HL-60/S4 (cell line): ENCODE results near the gene FAH.

Experiments used
- in situ Hi-C: fragments of 300-500 bp; cut with MboI; formaldehyde crosslinking; loops from 2 replicates; pipeline ENCODE4 v1.14.3; 2022; ENCODE audit warnings: low sequenced_read_pairs

Gene FAH

DNA sequence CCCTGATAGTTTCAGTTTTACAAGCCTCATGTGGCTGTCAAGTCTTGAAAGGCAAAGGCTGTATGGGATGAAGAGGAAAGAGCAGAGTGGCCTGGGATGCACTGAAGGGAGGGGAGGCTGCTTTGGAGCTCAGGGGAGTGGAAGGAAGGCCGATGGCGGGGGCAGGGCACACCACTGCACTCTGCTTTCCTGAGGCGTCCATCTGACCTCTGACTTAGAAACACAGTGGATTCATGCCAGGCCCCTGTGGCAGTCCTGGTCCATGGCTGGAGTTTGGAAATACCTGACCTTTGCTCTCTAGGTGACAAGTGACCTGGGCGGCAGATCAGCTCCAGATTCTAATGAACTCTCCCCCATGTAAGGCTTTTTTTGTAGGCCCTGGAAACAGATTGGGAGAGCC is 19.0 kb downstream of the FAH start:
- in situ Hi-C loops, result no loop called here

DNA sequence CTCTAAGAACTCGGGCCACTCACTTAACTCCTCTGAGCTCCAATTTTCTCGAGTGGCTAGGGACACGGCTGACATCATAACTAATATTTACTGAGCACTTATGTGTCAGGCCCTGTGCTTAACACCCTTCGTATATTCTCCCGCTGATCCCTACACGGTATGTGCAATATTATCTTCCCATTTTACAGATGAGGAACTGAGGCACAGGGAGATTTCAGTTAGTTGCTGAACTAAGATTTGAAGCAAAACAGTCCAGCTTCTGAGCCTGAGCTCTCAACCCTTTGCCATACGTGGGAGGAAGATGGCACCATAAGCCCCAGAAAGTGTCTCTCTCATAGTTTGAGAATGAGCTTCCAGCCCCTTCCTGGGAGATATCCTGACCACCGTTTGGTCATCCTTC is 19.6 kb downstream of the FAH start:
- in situ Hi-C loops, result no loop called here

DNA sequence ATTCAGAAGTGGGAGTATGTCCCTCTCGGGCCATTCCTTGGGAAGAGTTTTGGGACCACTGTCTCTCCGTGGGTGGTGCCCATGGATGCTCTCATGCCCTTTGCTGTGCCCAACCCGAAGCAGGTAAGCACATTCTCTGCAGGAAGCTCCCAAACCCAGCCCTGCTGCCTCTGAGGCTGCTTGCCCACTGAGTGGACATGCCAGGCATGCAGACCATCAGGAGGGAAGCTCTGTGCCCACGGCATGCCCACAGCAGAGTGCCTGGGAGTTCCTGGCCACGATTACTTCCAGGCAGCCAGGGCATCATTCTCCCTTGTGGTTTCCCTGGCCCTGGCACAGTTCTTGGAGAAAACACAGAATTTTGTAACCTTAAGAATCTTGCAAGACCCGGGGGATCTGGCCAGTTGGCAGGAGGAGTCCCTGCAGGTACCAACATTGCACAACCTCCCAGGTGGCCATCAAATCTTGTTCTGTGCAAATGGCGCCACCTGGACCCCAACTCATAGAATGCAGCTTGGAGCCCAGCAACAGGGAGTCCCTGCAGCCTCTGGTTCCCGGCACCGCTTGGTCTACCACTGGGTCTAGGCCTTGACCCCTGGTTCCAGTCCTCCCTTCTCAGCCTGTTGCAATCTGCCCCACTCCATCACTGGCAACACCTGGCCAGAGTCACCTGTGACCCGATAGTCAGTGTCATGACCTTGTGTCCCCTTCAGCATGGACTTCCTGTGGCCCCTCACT is 20.4 kb downstream of the FAH start:
- in situ Hi-C loops, result no loop called here

DNA sequence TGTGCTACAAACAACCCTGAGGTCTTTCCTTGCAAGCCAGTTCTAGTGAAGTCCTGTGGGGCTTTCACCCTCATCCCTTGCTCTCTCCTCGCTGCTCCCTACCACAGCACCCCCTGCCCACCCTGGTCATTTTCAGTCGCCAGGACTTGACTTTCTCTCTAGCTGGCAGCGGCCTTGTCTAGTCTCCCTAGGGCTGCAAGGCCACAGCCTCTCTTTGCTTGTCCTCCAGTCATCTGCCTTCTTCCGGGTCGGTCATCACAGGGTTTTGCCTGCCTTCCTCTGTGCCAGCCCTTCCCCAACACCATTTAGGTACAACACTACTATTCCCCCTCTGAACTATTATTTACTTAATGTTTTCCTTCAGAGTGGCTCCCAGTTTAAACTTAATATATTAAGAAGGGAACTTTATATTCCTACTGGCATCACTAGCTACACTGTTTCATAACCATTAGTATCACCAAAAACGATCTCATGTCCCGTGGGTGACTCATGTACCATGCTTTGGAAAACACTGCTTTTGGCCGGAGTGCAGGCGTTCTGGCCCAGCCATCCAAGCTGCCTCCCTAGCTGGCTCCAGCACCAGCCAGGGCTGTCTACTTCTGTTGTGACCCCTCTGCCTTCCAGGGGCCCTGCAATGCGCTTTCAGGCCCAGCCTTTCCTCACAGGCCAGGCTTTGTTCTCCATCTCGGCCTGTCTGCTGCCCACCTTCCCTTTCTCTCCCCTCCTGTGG is 21.4 kb downstream of the FAH start:
- in situ Hi-C loops, result no loop called here

DNA sequence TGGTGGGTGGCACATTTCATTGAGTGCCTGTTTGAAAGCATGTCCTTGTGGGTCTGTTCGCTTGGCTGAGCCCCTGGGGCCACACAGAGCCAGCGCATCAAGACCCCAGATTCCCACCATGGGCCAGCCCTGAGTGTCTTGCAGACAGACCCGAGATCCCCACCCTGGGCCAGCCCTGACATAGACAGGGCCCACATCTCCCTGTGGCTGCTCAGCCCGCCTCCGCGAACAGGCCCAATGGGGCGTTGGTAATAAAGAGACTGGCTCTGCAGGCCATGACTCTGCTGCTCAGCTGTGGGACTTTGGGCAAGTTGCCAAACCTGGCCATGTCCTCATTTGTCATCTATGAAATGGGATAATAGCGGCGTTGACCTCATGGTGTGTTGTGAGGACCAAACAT is 22.6 kb downstream of the FAH start:
- in situ Hi-C loops, result no loop called here

DNA sequence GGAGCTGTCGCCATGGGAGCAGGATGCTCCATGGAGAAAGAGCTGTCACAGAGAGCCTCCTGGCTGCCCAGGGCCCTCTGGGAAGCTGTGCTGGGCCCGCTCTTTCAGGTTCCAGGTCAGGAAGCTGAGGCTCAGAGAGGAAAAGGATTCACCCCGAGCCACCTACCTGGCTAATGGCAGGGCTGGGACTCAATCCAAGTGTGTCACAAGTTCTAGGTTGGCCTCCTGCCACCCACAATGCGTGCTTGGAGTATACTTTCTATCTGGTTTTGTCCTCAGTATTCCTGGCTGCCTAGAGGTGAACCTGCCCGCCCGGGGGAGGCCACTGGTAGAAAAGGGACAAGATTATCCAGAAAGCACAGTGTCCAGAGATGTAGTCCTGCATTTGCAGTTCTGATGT is 23.6 kb downstream of the FAH start:
- in situ Hi-C loops, result no loop called here

DNA sequence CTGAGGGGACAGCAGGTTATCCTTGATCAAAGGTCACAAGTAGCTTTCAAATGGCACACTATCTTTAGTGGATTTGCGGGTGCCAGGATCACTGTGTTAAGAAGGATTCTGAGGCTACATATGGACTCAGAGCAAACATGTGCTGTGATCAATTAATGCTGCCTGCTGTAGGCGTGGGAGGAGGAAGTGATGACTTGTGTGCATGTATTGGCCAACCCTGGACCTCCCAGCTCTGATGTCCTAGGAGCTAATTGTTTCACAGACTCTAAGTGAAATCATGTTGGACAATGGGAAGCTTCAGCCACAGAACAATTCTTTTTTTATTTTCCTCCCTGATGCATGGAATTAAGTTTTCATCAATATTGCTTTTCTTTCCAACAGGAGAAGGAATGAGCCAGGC is 24.4 kb downstream of the FAH start:
- in situ Hi-C loops, result no loop called here

DNA sequence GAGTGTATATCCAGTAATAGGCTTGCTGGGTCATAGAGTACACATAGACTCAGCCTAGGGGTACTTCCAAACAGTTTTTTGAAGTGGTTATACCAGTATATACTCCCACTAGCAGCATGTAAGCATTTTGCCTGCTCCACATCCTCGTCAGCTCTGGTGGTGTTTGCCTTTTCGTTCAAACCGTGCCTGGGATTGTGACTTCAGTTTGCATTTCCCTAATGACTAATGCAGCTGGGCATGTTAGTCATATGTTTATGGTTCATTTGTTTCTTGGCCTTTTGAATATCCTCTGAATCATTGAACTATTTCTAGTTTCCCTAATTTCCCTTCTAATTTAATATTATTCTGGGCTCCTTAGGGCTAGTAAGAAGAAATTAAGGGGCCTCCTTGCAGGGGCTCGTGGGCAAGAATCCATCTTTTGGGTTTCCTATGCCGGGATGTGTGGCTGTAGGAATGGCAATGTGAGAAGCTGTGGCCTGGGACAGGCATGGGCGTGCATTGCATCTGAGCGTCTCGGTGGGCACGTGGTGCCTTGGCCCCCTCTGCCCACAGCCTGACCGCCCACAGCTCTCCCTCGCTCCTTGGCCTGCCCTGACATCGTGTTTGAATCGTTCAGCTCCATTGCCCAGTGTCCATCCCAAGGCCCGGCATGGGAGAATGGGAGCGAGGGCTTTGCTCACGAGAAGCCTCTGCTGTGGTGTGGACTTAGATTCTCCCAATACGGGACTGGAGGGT is 26.4 kb downstream of the FAH start:
- in situ Hi-C loops, result no loop called here

DNA sequence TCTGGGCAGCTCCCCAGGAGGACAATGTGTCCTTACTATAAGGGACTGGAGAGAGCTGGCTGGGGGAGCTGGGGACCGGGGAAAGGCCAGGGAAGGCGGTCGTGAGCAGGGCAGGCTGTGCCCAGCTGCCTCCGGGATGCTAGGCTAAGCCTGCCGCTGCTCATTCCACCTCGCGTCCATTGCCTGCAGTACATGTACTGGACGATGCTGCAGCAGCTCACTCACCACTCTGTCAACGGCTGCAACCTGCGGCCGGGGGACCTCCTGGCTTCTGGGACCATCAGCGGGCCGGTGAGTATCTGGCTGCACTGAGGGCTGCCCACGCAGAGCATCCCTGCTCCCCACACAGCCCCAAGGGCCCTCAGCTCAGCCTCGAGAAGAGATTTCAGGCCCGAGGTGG is 27.1 kb downstream of the FAH start:
- in situ Hi-C loops, result no loop called here

DNA sequence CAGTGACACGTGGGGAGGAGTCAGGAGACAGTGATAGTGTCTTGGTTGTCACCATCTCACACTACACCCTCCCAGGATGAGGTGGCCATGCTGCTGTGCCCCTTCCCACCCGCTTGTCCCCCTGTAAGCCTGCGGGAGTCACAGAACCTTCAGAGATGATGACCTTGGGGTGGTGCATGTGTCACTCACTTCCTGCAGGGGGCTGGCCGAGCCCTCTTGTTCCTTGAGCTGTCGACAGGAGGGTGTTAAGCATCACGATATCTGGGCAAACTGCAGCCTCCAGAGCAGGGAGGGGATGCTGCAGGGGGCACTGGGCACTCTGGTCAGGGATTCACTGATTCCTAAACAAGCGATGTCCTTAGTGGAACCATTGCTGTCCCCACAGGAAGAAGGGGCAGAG is 27.7 kb downstream of the FAH start:
- in situ Hi-C loops, result no loop called here

DNA sequence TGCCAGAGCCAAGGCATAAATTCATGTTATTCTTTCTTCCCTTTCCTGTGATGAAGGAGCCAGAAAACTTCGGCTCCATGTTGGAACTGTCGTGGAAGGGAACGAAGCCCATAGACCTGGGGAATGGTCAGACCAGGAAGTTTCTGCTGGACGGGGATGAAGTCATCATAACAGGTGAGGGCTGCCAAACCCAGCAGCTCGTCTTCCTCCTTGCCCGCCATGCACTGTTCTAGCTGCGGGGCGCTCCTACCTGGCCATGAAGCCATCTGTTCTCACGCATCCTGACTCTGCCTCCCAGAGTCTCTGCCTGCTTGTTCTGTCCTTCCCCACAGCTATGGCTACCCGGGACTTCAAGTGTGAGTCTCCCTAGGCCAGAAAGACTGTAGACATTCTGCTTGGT is 28.2 kb downstream of the FAH start:
- in situ Hi-C loops, result no loop called here

DNA sequence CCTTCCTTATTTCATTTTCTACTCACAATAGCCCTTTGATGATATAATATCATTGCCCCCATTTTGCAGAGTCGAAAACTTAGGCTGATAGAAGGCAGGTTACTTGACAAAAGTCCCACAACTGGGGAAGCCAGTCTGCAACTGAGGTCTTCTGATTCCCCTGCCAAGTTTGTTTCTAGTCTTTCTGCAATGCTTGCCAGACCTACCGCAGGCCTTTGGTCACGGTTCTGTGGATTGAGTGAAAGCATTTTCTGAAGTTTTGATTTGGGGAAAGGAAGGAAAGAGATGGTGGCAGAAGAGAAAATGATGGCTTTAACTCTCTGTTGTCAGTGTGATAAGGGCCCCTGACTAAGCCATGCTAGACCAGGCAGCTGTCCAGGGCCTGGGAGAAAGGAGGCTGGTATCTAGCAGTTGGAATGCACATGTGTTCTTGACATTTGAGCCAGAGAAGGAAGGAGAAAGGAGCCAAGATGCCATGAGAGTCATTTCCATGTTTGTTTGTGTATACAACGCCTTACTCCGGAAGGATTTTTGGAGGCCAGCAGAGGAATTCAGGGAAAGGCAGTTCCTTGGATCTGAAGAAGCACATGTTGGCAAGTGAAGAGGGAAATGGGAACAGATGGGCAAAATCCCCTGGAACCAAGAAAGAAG is 29.9 kb downstream of the FAH start:
- in situ Hi-C loops, result no loop called here

DNA sequence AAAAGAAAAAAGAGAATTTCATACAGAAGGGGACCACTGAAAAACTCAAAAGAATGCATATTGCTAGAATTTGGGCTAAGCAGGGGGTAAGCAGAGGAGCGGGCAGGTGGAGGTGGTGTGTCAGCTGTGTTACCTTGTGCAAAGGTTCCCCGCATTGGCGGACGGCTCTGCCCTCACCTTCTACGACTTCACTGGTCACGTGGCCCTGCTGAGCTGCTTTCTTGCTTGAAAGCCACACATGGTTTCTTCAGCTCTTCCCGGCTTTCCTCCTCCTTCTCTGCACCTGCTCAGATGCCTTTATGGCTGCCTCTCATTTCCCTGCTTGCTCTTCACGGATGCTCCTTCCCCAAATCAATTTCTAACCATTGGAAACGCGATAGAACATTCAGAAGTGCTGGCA is 30.5 kb downstream of the FAH start:
- in situ Hi-C loops, result no loop called here

DNA sequence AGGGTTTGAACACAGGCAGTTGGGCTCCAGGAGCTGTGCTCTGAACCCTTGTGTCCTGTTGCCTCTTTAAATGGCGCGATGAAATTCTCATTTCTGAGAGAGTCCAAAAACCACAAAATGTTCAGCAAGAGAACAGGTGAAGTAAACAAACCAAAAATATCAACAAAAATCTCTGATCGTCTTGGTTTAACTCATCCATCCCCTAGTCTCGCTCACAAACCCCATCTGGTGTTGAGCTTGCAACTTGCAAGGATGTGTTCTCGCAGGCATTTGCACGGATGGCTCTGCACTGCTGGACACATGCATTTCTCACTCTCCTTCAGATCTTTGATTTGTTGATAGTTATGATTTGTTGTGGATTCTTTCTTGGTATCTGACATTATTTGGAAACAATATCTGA is 31.1 kb downstream of the FAH start:
- in situ Hi-C loops, result no loop called here

DNA sequence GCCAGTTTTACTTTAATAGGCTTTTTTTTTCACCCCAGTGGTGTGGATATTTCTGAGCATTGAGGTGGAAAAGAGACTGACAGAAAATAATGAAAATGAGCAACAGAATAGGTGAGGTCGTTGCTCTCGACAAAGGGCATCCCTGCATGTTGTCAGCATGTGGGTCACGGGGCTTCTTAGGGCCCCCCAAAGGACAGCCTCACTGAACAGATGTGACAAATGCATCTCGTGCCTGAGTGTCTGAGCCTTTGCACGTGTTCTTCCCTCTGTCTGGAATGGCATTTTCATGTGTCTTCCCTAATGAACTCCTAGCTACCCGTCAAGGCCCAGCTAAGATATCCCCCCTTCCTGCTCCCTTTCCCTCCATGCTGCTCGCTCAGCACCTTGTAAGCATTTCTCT is 31.8 kb downstream of the FAH start:
- in situ Hi-C loops, result no loop called here

DNA sequence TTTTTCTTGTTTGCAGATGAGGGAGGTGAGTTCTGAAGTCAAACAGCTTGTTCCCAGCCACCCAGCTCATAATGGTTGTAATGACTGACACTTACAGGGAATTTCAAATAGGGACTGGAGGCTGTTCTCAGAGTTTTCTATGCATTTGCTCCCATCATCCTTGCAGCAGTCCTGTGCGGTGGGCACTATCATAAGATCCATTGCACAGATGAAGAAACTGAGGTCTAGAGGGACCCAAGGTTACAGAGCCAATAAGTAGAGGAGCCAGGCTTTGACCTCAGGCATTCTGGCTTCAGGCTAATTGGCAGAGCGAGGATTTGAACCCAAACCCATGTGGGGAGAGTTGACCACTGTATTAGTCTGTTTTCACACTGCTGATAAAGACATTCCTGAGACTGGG is 32.4 kb downstream of the FAH start:
- in situ Hi-C loops, result no loop called here

DNA sequence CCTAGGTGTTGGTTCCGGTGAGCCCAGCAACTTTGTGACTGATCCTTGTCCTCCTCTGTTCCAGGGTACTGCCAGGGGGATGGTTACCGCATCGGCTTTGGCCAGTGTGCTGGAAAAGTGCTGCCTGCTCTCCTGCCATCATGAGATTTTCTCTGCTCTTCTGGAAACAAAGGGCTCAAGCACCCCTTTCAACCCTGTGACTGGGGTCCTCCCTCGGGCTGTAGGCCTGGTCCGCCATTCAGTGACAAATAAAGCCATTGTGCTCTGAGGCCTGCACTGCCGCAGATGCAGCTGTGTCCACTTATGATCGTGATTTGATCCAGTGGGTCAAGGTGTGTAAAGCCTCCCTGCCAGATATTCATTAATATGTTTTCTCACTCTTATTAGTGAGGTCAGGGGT is 33.3 kb downstream of the FAH start:
- in situ Hi-C loops, result no loop called here

DNA sequence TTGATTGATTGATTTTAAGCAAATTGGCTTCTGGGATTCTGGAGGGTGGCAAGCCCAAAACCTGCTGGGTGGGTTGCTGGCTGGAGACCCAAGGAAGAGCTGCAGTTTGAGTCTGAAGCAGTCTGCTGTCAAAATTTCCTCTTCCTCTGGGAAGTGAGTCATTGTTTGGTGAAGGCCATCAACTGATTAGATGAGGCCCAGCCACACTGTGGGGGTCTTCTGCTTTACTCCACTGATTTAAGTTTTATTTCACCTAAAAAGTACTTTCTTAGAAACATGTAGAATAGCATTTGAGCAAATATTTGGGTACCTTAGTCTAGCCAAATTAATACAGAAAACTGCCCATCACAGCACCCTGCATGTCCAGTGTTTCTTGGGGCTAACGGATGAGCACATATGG is 33.8 kb downstream of the FAH start:
- in situ Hi-C loops, result no loop called here

DNA sequence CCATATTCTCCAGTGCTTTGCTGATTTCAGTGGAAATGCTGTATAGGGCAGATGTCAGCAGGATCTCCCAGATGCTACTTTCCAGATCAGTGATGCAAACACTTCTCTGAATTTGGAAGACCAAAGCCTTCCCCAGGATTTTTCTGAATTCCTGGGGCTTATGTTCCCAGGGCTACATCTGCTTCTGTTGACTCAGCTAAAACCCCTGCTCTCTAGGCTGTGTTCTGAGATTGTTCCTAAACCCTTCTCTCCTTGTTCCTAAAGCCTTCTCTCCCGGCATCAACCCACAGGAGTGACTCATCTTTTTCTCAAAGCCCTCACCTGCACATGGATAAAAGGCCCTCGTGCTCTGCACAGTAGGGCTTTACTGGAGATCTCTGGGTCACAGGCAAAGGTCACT is 35.5 kb downstream of the FAH start:
- in situ Hi-C loops, result no loop called here

DNA sequence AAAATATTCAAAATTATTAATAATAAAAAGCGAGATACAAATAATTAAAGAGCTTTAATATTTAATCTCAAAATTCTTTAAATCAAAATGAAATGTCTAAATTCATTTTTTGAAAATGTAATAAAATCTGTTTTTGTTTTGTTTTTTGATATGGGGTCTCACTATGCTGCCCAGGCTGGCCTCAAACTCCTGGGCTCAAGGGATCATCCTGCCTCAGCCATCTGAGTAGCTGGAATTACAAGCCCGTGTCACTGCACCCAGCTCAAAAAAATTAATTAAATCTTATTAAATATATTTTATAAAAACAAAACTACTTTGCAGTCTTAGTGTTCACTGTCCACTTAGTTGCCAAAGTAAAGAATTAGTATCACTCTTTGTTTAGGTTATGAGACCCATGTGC is 38.4 kb downstream of the FAH start:
- in situ Hi-C loops, result no loop called here

DNA sequence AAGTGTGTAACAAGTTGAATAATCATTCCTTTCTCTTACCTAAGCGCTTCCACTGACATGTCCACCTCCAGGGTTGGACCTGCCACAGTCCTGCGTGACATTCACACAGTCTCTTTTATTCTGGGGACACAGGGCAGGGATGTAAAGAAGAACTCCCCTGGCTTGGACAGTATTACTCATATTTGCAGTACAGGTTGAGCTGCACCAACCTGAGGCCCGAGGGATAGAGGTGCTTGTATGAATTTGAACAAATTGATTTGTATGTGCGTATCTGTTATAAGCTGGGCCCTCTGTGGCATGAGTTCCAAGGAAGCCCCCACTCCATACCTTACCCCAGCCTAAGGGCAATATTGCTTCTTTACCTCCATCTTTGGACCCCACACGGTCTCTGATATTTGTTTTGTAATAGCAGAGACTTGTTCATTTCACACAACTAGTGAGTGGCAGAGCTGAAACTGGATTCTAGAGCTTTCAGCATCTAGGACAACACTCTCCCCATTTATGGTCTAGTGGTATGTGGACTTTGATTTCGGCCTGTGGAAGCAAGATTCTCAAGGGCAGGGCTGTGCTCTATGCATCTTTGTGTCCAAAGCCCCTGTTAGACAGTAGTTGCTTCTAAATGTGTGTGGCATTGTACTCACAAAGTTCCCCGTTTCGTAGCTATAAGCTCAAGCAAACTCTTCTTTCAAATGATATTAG is 39.2 kb downstream of the FAH start:
- in situ Hi-C loops, result no loop called here
